PFSK-1 (cell line): ENCODE results near the gene CGREF1.

ENCODE experiments used
- FOXP2 ChIP-seq: optimal IDR thresholded peaks from 2 replicates; pipeline ENCODE3; 2011; ENCODE audit warnings: borderline replicate concordance, control low read depth, inconsistent platforms; ENCODE audit not compliant: insufficient read depth; ENCODE audit errors: extremely low read length, extremely low read depth
- POLR2AphosphoS5 ChIP-seq: IDR thresholded peaks from 2 replicates; pipeline ENCODE4 v1.6.1; 2012; ENCODE audit warnings: low read depth, mild to moderate bottlenecking, control low read depth, low read length, moderate library complexity
- REST ChIP-seq, 2 experiments: IDR thresholded peaks; 2 replicates each; pipeline versions ENCODE4 v1.6.1 to v1.8.0; 2011 to 2012; ENCODE audit warnings: low read depth in 2 of 2, low read length in 2 of 2, control low read depth in 1 of 2, inconsistent platforms in 1 of 2, mild to moderate bottlenecking in 1 of 2, moderate library complexity in 1 of 2; ENCODE audit not compliant: insufficient read depth in 1 of 2
- SIN3A ChIP-seq: IDR thresholded peaks from 2 replicates; pipeline ENCODE4 v1.6.1; 2012; ENCODE audit warnings: mild to moderate bottlenecking, low read length, moderate library complexity, borderline replicate concordance; ENCODE audit not compliant: insufficient read depth
- TAF1 ChIP-seq: IDR thresholded peaks from 2 replicates; pipeline ENCODE4 v1.6.1; 2012; ENCODE audit warnings: low read length, control low read depth, borderline replicate concordance; ENCODE audit not compliant: insufficient read depth

Gene CGREF1

GRCh38 chr2:27067385-27067784 is 51.5 kb downstream of the CGREF1 start:
- no peak for TF ChIP-seq SIN3A
- TF ChIP-seq POLR2AphosphoS5 = no peak
- TF ChIP-seq FOXP2 = no peak
- TF ChIP-seq REST (IDR thresholded peaks at IDR 0.05; ENCODE audit: insufficient read depth in 1 of 2, low read depth in 2 of 2, low read length in 2 of 2) = no peak
- TF ChIP-seq TAF1 = no peak

DNA sequence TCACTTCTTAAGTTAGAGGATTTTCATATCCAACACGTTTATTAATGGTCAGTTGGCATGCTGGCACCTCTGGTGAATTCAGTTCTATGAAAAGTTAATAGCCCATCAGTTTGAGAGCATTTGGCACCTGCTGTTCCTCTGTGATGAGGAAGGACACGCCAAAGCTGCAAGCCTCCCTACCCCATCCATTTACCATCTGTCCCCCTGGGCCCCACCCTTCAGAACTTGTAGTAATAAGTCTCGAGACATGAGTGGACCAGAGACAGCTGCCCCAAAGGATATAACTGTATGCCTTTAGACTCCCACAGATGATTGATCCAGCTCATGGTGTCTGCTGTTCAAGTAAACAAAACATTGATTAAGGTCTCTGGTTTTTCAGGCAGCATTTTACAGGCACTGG is 53.8 kb downstream of the CGREF1 start:
- TF ChIP-seq REST (IDR thresholded peaks at IDR 0.05; ENCODE audit: insufficient read depth in 1 of 2, low read depth in 2 of 2, low read length in 2 of 2) (no peak), SIN3A (no peak), POLR2AphosphoS5 (no peak), TAF1 (no peak), FOXP2 (no peak)

DNA sequence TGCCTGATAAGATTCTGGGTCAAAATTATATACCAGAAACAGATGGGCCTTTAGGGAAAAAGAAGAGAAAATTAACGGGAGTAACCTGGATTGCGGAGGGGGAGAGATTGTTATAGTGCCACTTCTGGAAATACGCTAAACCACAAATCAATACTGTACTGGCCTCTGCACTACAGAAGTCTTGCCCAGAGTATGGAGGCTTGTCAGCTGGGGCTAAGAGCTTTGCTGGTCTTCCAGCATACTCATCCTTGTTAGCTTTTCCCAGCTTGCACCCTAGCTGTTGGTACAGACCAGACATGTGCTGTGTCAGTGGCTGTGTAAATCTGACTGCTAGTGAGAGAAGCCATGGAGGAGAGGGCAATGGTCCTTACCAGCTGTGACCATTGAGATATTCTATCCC is 58.6 kb downstream of the CGREF1 start:
- no peak for TF ChIP-seq POLR2AphosphoS5
- TF ChIP-seq FOXP2 = no peak
- TF ChIP-seq SIN3A = no peak
- TF ChIP-seq REST (IDR thresholded peaks at IDR 0.05; ENCODE audit: insufficient read depth in 1 of 2, low read depth in 2 of 2, low read length in 2 of 2) = no peak
- no peak for TF ChIP-seq TAF1

DNA sequence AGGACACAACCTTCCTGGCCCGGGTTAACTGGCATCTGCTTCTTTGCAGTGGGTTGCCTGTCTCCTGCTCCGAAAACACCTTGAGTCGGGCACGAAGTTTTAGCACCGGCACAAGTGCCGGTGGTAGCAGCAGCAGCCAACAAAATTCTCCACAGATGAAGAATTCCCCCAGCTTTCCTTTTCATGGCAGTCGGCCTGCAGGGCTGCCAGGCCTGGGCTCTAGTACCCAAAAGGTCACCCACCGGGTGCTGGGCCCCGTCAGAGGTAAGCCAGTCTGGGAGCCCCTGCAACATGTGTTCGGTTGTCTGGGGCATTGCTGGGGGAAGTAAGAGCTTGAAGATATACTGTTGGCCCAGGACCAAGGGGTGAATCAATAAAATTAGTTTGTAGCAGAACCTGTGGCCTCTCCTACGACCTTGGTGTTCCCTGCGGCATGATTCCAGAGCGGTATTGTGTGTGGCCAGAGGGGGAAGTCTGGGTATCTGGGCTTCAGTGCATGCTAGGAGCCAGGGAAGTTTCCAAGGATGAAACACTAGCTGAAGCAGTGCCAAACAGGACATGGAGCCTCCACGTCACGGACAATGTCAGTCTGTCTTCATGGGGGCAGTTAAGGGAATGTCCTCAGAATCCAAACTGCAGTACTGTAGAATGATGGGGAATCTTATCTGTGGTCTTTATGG is 59.6 kb downstream of the CGREF1 start:
- no peak for TF ChIP-seq SIN3A
- TF ChIP-seq POLR2AphosphoS5 = no peak
- no peak for TF ChIP-seq REST (IDR thresholded peaks at IDR 0.05; ENCODE audit: insufficient read depth in 1 of 2, low read depth in 2 of 2, low read length in 2 of 2)
- TF ChIP-seq FOXP2 = no peak
- no peak for TF ChIP-seq TAF1

- TF ChIP-seq FOXP2 (no peak), TAF1 (no peak), REST (IDR thresholded peaks at IDR 0.05; ENCODE audit: insufficient read depth in 1 of 2, low read depth in 2 of 2, low read length in 2 of 2) (no peak), POLR2AphosphoS5 (no peak), SIN3A (no peak)
These were observed 60.7 kb downstream of the CGREF1 start for GRCh38 chr2:27058210-27058609.
